Measurements from ENCODE around the gene KIRREL3. TPM values are rescaled to one million over a fixed set of nuclear protein-coding genes. Genes with fewer than 3 reads are reported as not detected.
A peak's percentile ranks its signal among the peaks of the same experiment; 100 is the strongest.

The KIRREL3 gene
- total RNA-seq, 1 donor from 2014 or later = 0.82 TPM

- DNase-seq (ENCODE audit: low read depth, low spot score) = no peak
- Mint-ChIP-seq H3K27me3 (ENCODE audit: low read depth) (no peaks in the 10 kb centered on the region), H3K4me3 (no peak overlapping the region), H3K9me3 (no peaks in the 10 kb centered on the region), H3K4me1 (peaks cover 33% of the 10 kb centered on the region), H3K27ac (ENCODE audit: unreplicated experiment) (peak overlapping the region; percentile 65), H3K36me3 (ENCODE audit: low read depth) (no peaks in the 10 kb centered on the region)
- TF ChIP-seq CTCF (conservative IDR thresholded peaks at IDR 0.05) = no peak
These were observed 452.9 kb downstream of the KIRREL3 start for GRCh38 chr11:126547691-126548090.

- Mint-ChIP-seq H3K9me3 (no peaks in the 10 kb centered on the region), H3K4me1 (peaks cover 33% of the 10 kb centered on the region), H3K36me3 (ENCODE audit: low read depth) (no peaks in the 10 kb centered on the region), H3K4me3 (no peak overlapping the region), H3K27ac (ENCODE audit: unreplicated experiment) (no peak overlapping the region), H3K27me3 (ENCODE audit: low read depth) (no peaks in the 10 kb centered on the region)
- DNase-seq (ENCODE audit: low read depth, low spot score) = no peak
- TF ChIP-seq CTCF (conservative IDR thresholded peaks at IDR 0.05) = no peak
These were observed 453.4 kb downstream of the KIRREL3 start for GRCh38 chr11:126547161-126547560.

- Mint-ChIP-seq H3K4me1 (peaks cover 33% of the 10 kb centered on the region), H3K4me3 (no peak overlapping the region), H3K36me3 (ENCODE audit: low read depth) (no peaks in the 10 kb centered on the region), H3K9me3 (no peaks in the 10 kb centered on the region), H3K27me3 (ENCODE audit: low read depth) (no peaks in the 10 kb centered on the region), H3K27ac (ENCODE audit: unreplicated experiment) (no peak overlapping the region)
- no peak for TF ChIP-seq CTCF (conservative IDR thresholded peaks at IDR 0.05)
- DNase-seq (ENCODE audit: low read depth, low spot score) = no peak
These were observed 453.9 kb downstream of the KIRREL3 start for GRCh38 chr11:126546694-126547093.

- H3K4me1 Mint-ChIP-seq = peaks cover 33% of the 10 kb centered on the region
- TF ChIP-seq CTCF (conservative IDR thresholded peaks at IDR 0.05) = no peak
- no peak overlapping the region for H3K27ac Mint-ChIP-seq (ENCODE audit: unreplicated experiment)
- no peaks in the 10 kb centered on the region for H3K36me3 Mint-ChIP-seq (ENCODE audit: low read depth)
- H3K9me3 Mint-ChIP-seq = no peaks in the 10 kb centered on the region
- H3K4me3 Mint-ChIP-seq = no peak overlapping the region
- no peak for DNase-seq (ENCODE audit: low read depth, low spot score)
- H3K27me3 Mint-ChIP-seq (ENCODE audit: low read depth) = no peaks in the 10 kb centered on the region
These were observed 454.4 kb downstream of the KIRREL3 start for GRCh38 chr11:126546191-126546590.

- Mint-ChIP-seq H3K27ac (ENCODE audit: unreplicated experiment) (no peak overlapping the region), H3K4me1 (peaks cover 32% of the 10 kb centered on the region)
- TF ChIP-seq CTCF (conservative IDR thresholded peaks at IDR 0.05) = no peak
These were observed 455.5 kb downstream of the KIRREL3 start for GRCh38 chr11:126545057-126545555.

More at GRCh38 chr11:126545057-126545555, 455.5 kb downstream of the KIRREL3 start:
- no peak for DNase-seq (ENCODE audit: low read depth, low spot score)
- no peaks in the 10 kb centered on the region for H3K36me3 Mint-ChIP-seq (ENCODE audit: low read depth)
- H3K9me3 Mint-ChIP-seq = no peaks in the 10 kb centered on the region
- no peak overlapping the region for H3K4me3 Mint-ChIP-seq
- H3K27me3 Mint-ChIP-seq (ENCODE audit: low read depth) = no peaks in the 10 kb centered on the region

Data from neural crest cell (in vitro differentiated cells).